Activated naive CD4-positive, alpha-beta T cell treated with anti-CD3 and anti-CD28 coated beads, Interleukin-2, amount 50 U/mL, for 24 hours (primary cell): Measurements from ENCODE around the gene ABHD14A.

ENCODE experiments used
- H3K27ac Mint-ChIP-seq: one replicate; pipeline ENCODE4 v1.8.0; 2021; ENCODE audit warnings: mild to moderate bottlenecking, mixed read lengths
- H3K27me3 Mint-ChIP-seq: one replicate; pipeline ENCODE4 v1.8.0; 2021; ENCODE audit warnings: mixed read lengths
- H3K36me3 Mint-ChIP-seq: one replicate; pipeline ENCODE4 v1.8.0; 2021; ENCODE audit warnings: mixed read lengths
- H3K4me1 Mint-ChIP-seq: one replicate; pipeline ENCODE4 v1.8.0; 2021; ENCODE audit warnings: mixed read lengths
- H3K4me3 Mint-ChIP-seq: one replicate; pipeline ENCODE4 v1.8.0; 2021; ENCODE audit warnings: mild to moderate bottlenecking, mixed read lengths
- H3K9me3 Mint-ChIP-seq: one replicate; pipeline ENCODE4 v1.8.0; 2021; ENCODE audit warnings: mixed read lengths

The ABHD14A gene

DNA sequence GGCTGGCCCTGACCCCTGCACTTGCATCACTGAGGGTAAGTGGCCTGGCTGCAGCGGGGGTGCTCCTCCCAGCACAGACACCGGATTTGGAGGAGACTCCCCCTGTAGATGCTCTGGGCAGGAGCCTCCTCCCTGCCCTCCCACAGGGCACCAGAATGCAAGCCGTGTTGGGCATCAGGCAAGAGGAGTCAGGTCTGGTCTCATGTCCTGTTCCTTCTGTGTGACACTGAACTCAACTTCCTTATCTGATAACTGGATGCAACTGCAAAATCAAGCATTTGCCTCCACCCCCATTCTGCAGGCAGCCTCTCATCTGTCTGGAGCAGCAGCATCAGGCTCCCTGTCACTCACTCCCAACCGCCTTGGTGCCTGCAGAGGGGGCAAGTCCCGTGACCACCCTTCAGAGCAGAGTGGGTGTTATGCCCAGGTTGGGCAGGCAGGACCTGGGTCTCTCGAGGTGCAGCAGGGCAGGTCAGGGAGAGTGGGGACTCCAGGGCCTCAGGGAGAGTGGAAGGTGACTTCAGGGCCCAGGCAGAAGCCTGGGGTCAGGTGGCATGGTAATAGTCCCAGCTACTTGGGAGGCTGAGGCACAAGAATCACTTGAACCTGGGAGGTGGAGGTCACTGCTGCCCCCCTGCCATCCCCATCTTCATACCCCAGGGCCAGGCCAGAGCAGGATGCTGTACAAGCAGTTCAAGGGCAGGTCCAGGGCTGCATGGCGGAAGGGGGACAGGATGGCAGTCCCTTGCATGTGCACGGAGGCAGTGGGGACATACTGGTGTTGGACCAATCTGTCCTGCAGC is 31.4 kb downstream of the ABHD14A start:
- Mint-ChIP-seq H3K36me3 (no peaks in the 10 kb centered on the region), H3K27ac (no peak overlapping the region), H3K27me3 (no peaks in the 10 kb centered on the region), H3K4me3 (no peak overlapping the region), H3K9me3 (no peaks in the 10 kb centered on the region), H3K4me1 (peaks cover 21% of the 10 kb centered on the region)

DNA sequence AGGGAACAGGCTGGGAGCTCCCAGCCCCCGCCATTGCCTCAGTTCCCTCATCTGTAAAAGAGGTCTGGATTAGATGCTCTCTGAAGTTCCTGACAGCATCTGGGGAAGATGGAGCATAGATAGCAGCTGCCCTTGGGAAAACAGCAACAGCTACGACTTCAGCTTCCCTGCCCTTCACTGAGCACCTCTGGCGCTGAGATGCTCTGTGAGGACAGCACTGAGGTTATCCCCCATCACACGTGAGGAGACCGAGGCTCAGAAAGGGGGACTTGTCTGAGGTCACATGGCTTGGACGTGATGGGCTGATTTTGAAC is 31.9 kb downstream of the ABHD14A start:
- Mint-ChIP-seq H3K9me3 (no peaks in the 10 kb centered on the region), H3K27ac (no peak overlapping the region), H3K27me3 (no peaks in the 10 kb centered on the region), H3K4me1 (peaks cover 16% of the 10 kb centered on the region), H3K36me3 (no peaks in the 10 kb centered on the region), H3K4me3 (no peak overlapping the region)

DNA sequence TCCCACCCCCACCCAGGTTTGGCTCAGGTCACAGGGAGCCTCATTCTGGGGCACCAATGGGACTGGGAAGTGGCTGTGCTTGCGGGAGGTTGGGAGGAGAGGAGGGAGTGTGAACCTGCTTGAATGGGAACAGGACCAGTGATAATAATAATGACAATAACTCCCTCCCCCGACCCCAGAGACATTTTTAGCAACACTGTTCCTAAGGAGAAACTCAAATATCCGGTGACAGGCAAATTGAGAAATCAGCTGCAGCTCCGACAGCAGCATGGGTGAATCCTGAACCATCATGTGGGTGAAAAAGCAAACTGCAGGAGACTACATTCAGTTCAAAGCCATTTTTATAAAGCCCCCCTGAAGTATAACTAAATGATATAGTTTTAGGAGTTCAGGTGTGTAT is 32.4 kb downstream of the ABHD14A start:
- Mint-ChIP-seq H3K36me3 (no peaks in the 10 kb centered on the region), H3K27me3 (no peaks in the 10 kb centered on the region), H3K9me3 (no peaks in the 10 kb centered on the region), H3K4me3 (no peak overlapping the region), H3K4me1 (peaks cover 14% of the 10 kb centered on the region), H3K27ac (no peak overlapping the region)

DNA sequence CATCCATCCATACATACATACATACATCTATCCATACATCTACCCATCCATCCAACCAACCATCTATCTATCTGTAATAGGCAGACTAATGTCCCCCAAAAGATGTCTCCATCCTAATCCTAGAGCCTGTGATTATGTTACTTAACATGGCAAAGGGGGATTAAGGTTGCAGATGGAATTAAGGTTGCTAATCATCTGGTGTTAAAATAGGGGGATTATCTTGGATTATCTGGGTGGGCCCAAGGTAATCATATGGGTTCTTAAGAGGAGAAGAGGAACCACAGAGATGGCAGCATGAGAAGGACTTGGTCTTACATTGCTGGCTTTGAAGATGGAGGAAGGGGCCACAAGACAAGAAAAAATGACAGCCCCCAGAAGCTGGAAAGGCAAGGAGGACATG is 35.6 kb downstream of the ABHD14A start:
- peaks cover 9% of the 10 kb centered on the region for H3K4me1 Mint-ChIP-seq
- H3K9me3 Mint-ChIP-seq: no peaks in the 10 kb centered on the region
- no peaks in the 10 kb centered on the region for H3K36me3 Mint-ChIP-seq
- no peak overlapping the region for H3K4me3 Mint-ChIP-seq
- no peaks in the 10 kb centered on the region for H3K27me3 Mint-ChIP-seq
- H3K27ac Mint-ChIP-seq: no peak overlapping the region

DNA sequence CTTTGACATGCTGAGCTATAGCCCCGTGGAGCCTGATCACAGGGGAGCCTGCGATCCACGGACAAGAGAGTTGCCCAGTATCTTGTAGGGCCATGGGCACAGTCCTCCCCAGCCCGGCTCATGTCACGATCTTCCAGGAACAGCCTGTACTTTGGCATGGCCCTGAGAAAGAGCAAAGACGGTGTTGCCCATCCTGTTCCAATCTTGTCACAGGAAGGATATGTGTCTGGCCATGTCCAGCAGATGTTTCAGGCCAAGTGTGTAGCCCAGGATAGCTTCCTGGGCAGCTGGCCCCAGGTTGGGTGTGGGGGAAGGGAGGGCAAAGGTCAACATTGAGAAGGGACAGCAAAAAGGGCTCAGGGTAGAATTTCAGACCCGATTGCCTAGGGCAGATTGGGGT is 37.8 kb downstream of the ABHD14A start:
- Mint-ChIP-seq H3K27me3 (no peaks in the 10 kb centered on the region), H3K4me1 (no peaks in the 10 kb centered on the region), H3K4me3 (no peak overlapping the region), H3K36me3 (no peaks in the 10 kb centered on the region), H3K9me3 (no peaks in the 10 kb centered on the region), H3K27ac (no peak overlapping the region)

DNA sequence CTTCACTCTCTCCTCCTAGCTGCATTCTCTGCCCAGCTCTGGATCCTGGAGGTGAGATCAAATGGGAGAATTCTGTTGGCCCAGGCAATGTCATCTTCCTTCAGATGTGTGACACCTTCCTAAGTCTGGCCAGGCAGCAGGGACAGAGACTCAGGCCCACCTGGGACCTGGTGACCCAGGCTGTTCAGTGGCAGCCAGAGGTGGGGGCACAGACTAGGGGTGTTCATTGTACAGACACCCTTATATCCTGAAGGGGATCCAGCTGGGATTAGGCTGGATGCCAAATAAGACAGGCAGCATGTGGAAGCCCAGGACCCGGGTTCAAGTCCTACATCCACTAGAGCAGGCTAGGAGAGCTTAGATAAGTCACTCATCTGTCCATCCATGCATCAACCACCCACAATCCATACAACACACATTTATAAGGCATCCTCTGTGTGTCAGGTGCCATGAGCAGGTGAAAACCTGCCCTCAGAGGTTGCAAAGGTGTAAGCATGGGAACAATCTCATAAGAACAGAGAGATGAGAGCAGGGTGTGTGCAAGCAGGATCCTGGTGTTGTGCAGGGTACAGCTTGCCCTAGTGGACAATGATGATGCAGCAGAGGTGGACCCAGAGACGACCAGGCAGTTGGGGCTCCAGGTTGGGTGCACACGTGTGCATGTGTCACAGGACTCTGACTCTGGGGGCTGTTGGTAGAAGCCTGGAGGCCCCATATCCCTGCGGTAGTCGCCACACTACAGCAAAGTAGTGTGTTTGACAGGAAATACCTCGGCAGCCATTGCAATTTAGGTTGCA is 39.1 kb downstream of the ABHD14A start:
- no peak overlapping the region for H3K4me3 Mint-ChIP-seq
- H3K9me3 Mint-ChIP-seq: no peaks in the 10 kb centered on the region
- no peak overlapping the region for H3K27ac Mint-ChIP-seq
- H3K27me3 Mint-ChIP-seq: no peaks in the 10 kb centered on the region
- H3K4me1 Mint-ChIP-seq: no peaks in the 10 kb centered on the region
- H3K36me3 Mint-ChIP-seq: no peaks in the 10 kb centered on the region

DNA sequence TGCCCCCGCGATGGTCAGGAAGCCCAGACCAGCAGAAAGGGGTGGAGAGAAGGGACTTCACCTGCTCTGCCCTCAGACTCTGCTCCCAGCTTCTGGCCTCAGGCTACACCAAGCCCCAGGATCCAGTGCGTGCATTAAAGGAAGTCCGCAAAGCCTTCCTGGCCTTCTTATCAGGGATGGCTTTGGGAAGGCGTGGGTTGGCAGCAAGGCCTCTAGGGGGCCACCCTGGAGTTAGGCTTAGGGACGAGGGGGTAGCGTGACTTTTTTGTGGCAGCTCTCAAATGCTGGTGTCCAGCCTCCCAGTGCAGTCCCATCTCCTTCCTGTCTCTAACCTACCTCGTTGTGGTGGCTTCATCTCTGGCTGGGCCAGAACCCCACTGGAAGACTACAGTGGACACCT is 39.7 kb downstream of the ABHD14A start:
- Mint-ChIP-seq H3K27ac (no peak overlapping the region), H3K9me3 (no peaks in the 10 kb centered on the region), H3K36me3 (no peaks in the 10 kb centered on the region), H3K4me3 (no peak overlapping the region), H3K27me3 (no peaks in the 10 kb centered on the region), H3K4me1 (no peaks in the 10 kb centered on the region)

DNA sequence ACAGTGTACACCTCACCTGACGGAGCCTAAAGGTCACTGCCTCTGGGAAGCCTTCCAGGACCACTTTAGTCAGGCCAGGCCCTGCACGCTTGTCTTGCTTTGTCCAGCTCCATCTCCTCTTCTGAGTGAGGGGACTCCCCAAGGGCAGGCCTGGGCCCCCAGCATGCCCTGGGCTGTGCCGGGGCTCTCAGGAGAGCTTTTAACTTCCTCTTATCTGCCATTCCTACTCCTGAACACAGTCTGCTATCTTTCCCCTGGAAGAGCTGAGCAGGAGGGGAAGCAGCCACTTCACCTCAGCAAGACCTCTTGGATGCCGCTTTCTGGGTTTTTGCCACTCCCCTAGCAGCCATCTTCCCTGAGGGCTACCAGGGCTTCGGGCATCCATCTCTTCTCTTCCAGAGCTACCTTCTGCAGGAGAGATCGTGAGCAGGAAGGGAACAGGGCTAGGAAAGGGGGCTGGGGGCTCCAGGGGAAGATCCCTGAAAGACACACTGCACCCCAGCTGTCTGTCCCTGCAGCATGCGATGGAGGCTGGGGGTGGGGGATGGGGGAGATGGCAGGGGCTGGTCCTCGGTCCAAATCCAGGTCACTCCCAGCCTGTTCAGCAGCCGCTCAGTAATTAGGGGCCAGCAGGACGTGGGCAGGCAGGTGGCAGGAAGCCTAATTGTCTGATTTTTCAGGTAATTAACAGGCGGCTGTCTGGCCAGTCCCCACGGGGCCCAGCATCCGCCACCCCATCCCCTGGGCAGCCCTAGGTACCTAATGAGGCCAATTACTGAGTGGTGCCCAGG is 40.8 kb downstream of the ABHD14A start:
- no peak overlapping the region for H3K27ac Mint-ChIP-seq
- H3K9me3 Mint-ChIP-seq: no peaks in the 10 kb centered on the region
- H3K36me3 Mint-ChIP-seq: no peaks in the 10 kb centered on the region
- no peak overlapping the region for H3K4me3 Mint-ChIP-seq
- H3K27me3 Mint-ChIP-seq: no peaks in the 10 kb centered on the region
- H3K4me1 Mint-ChIP-seq: no peaks in the 10 kb centered on the region

DNA sequence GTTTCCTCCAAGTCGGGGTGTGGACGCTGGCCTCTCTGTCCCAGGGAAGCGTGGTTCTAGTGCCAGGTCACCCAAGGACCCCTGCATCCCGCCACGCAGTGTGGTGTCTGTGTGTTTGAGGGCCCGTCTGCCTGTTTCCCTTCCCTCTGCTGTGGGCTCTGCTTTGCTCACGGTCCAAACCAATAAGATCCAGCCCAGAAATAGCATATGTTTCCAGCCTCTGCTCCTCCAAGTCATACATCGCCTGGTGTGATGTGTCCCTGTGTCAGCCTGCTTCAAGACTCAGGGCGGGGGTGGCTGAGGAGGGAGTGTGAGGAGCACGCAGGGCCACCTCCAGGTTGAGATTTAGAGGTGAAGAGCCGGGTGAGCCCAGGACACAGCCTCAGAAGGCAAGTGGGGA is 42.7 kb downstream of the ABHD14A start:
- Mint-ChIP-seq H3K36me3 (no peaks in the 10 kb centered on the region), H3K4me1 (no peaks in the 10 kb centered on the region), H3K27me3 (no peaks in the 10 kb centered on the region), H3K4me3 (no peak overlapping the region), H3K27ac (no peak overlapping the region), H3K9me3 (no peaks in the 10 kb centered on the region)

DNA sequence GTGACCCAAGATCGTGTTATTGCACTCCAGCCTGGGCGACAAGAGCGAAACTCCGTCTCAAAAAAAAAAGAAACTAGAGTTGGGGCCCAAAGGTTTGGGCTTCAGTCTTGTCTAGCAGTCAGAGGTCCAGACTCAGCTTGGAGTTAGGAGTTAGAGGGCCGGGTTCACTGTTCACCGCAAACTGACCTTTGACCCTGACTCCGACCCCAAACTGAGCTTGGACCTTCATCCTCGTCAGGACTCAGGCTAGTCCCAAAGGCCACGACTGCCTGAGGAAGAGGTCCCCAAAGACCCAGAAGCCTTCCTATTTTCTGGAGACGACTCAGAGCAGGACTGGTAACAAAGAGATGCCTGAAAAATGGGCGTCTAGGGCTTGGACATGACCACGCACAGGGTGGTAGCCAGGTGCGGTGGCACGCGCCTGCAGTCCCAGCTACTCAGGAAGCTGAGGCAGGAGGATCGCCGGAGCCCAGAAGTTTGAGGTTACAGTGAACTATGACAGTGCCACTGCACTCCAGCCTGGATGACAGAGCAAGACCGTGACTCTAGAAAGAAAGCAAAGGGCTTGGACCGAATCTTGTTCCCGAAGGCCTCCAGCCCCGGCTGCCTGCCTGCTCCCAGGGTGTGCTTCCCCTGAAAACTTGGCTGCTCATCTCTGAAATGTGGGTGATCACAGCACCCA is 43.6 kb downstream of the ABHD14A start:
- no peak overlapping the region for H3K27ac Mint-ChIP-seq
- H3K4me3 Mint-ChIP-seq: no peak overlapping the region
- H3K9me3 Mint-ChIP-seq: no peaks in the 10 kb centered on the region
- no peaks in the 10 kb centered on the region for H3K36me3 Mint-ChIP-seq
- H3K27me3 Mint-ChIP-seq: no peaks in the 10 kb centered on the region
- no peaks in the 10 kb centered on the region for H3K4me1 Mint-ChIP-seq

DNA sequence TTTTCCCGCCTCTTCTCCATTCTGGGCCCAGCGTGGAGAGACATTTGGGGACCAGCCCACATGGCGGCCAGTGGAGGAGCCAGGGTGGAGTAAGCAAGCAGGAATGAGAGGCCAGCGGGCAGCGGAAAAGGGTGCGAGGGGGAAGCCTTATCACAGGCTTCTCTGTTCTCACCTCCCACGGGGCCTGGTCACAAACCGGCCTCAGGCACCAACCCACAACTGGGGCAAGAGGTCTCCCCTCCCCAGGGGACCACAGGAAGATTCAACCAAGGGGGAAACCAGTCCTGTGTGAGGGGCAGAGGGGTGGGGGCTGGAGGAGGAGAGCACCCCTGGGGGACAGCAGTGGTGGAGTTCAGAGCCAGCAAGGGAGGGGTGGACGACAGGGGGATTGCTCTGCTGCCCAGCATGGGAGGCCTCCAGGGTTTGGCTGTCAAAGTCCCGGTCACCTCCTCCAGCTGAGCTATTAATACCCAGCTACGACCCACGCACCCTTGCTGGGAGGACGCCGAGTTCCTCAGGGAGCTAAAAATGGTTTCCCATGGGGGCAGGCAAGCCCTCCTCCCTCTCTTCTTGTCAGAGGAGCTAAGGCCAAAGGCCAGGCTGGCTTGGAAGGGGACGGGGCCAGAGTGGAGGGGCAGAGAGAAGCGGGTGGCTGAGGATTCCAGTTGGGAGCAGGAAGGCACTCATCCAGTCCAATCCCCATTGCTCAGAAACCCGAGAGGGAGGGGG is 44.7 kb downstream of the ABHD14A start:
- Mint-ChIP-seq H3K4me1 (no peaks in the 10 kb centered on the region), H3K9me3 (no peaks in the 10 kb centered on the region), H3K27me3 (no peaks in the 10 kb centered on the region), H3K36me3 (no peaks in the 10 kb centered on the region), H3K4me3 (no peak overlapping the region), H3K27ac (no peak overlapping the region)

DNA sequence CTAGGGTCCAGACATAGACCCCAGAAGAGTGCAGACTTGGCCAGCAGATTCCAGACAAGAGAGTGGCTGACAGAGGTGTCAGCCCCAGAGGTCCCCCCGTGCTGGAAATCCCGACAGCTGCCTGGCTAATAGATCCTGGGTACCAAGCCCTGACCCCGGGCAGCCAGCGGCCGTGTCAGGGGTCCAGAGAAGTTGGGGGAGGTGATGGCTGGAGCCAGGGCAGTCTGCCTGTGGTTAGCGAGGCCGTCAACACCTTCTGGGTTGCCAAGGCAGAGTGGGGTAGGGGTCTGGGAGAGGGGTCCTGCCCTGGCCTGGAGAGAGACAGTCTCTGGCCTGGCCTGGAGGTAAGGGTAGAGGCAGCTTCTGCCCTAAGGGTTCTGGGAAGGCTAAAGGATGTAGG is 45.9 kb downstream of the ABHD14A start:
- no peak overlapping the region for H3K27ac Mint-ChIP-seq
- H3K4me1 Mint-ChIP-seq: no peaks in the 10 kb centered on the region
- no peaks in the 10 kb centered on the region for H3K36me3 Mint-ChIP-seq
- H3K27me3 Mint-ChIP-seq: no peaks in the 10 kb centered on the region
- H3K9me3 Mint-ChIP-seq: no peaks in the 10 kb centered on the region
- H3K4me3 Mint-ChIP-seq: no peak overlapping the region

DNA sequence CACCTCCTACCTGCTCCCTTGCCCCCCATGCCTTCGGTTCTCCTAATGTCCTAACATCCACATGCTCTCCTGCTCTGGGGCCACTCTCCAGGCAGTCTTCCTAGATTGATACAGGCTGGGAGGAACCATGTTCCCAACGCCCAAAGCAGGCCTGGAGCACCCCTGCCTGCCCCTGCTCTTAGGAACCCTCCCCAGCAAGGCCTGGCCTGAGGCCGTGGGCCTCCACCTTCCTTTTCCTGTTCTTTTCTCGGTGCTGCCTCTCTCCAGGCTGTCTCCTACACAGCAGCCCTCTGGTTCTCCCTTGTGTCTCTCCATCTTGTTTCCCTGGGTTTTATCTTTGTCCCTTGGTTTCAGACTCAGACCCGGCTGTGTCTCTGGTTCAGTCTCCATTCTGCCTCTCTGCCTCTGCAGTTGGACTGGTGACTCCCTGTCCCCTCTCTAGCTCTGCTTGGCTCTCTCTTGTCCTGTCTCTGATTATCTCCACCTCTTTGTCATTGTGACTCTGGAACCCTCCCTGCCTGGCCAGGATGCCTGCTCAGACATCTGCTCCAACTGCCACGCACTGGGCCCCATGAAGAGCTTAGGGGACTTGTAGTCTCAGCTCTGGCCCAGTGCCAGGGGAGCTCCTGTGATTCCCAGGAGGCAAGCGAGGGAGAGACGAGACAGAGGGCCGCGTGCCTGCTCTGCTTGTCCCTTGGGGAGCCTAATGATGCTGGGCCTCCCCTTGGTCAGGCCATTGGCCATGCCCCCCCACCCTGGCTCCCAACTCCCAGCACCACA is 46.8 kb downstream of the ABHD14A start:
- Mint-ChIP-seq H3K4me1 (no peaks in the 10 kb centered on the region), H3K9me3 (no peaks in the 10 kb centered on the region), H3K27ac (peak overlapping the region; percentile 49), H3K4me3 (no peak overlapping the region), H3K36me3 (no peaks in the 10 kb centered on the region), H3K27me3 (no peaks in the 10 kb centered on the region)

DNA sequence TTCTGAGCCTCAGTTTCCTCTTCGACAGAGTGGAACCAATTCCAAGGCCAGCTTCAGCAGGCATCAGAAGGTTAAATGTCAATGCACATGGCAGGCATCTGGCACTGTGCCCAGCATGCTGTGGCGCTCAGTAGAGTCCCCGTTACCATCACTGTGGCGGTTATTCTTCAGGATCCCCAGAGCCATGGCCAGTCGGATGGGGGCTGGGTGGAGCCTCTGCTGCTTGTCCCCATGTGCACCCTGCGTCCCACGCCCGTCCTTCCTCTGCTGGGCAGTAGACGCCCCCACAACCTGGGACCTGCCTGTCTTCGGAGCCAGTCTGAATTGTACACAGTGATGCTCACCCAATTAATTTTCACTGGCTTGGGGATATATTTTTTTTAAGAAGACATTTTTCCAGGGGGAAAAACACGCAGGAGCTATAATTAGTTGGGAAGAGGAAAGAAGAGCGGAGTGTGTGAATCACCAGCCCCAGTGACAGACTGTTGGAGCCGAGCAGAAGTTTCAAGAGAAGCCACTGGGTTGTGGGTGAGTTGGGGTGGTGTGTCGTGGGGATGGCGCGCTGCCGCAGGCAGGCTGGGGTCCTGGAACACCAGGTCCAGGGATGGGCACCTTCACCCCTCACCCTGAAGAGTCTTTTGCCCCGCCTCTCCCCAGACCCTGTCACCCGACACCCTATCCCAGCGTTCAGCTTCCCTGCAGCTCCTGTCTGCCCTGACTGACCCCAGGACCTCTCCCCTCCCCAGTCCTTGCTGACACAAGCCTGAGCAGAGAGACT is 47.6 kb downstream of the ABHD14A start:
- Mint-ChIP-seq H3K27ac (no peak overlapping the region), H3K4me1 (no peaks in the 10 kb centered on the region), H3K9me3 (no peaks in the 10 kb centered on the region), H3K4me3 (no peak overlapping the region), H3K27me3 (no peaks in the 10 kb centered on the region), H3K36me3 (no peaks in the 10 kb centered on the region)
